Measurements from ENCODE around the gene TOM1. TPM values are rescaled to one million over a fixed set of nuclear protein-coding genes. Genes with fewer than 3 reads are reported as not detected.
A peak's percentile ranks its signal among the peaks of the same experiment; 100 is the strongest.

TOM1 gene
- total RNA-seq, 2 experiments from 2014 or later, result 211 to 219 TPM

- ChIA-PET POLR2A (interaction anchor here (4.4 kb wide), 1 partner anchor 28 kb away, joined by 50 read pairs; the partner anchor contains the start of gene TOM1), CTCF (interaction anchor here (1.5 kb wide), 1 partner anchor 48 kb away, joined by 3 read pairs; no protein-coding TSS in a partner anchor)
- DNase-seq (peak in 2 of 14 experiments; percentile 53 to 64), ATAC-seq (ENCODE audit: poor library complexity) (no peak)
- no peaks in the 10 kb centered on the region for H3K9me3 Mint-ChIP-seq
- Histone ChIP-seq H3K9me3 (ENCODE audit: control insufficient read depth in 1 of 2, insufficient read depth in 1 of 2, low read length in 2 of 2) (no peaks in the 10 kb centered on the region), H3K4me3 (ENCODE audit: low read length) (no peak overlapping the region), H3K27ac (ENCODE audit: low read depth in 1 of 2, low read length in 2 of 2) (no peak overlapping the region), H3K27me3 (ENCODE audit: control insufficient read depth in 1 of 2, insufficient read depth in 2 of 2, low read length in 2 of 2) (no peaks in the 10 kb centered on the region), H3K4me1 (ENCODE audit: insufficient read depth, low read length) (peaks cover 36% of the 10 kb centered on the region), H3K36me3 (ENCODE audit: insufficient read depth, low read length) (peaks cover 73% of the 10 kb centered on the region)
- intact Hi-C loops (cut with DNase I, micrococcal nuclease), result no loop called here
- no peak for TF ChIP-seq CTCF (IDR thresholded peaks at IDR 0.05)
- H3K4me1 Mint-ChIP-seq (ENCODE audit: low read depth), result peaks cover 26% of the 10 kb centered on the region
- H3K27me3 Mint-ChIP-seq, result no peaks in the 10 kb centered on the region
- no peak overlapping the region for H3K4me3 Mint-ChIP-seq
- no peak overlapping the region for H3K27ac Mint-ChIP-seq
- peaks cover 90% of the 10 kb centered on the region for H3K36me3 Mint-ChIP-seq (ENCODE audit: low read depth)
These were observed 28.8 kb downstream of the TOM1 start for GRCh38 chr22:35328472-35328885.

- Mint-ChIP-seq H3K4me3 (peak overlapping the region; percentile 55), H3K27me3 (no peaks in the 10 kb centered on the region), H3K4me1 (ENCODE audit: low read depth) (peaks cover 32% of the 10 kb centered on the region), H3K9me3 (no peaks in the 10 kb centered on the region), H3K36me3 (ENCODE audit: low read depth) (peaks cover 90% of the 10 kb centered on the region), H3K27ac (peak overlapping the region; percentile 70)
- ChIA-PET CTCF (interaction anchor here (0.6 to 1.9 kb wide), 4 partner anchors 23 to 47 kb away, joined by 3 to 6 read pairs (median 3); partner anchors contain the start of gene TOM1), POLR2A (interaction anchor here (0.6 to 4.4 kb wide), 4 partner anchors 19 to 698 kb away, joined by 4 to 50 read pairs (median 14); partner anchors contain the start of genes HMGXB4 and TOM1)
- no peak for TF ChIP-seq CTCF (IDR thresholded peaks at IDR 0.05)
- intact Hi-C loops (cut with DNase I, micrococcal nuclease), result no loop called here
- Histone ChIP-seq H3K27ac (ENCODE audit: low read depth in 1 of 2, low read length in 2 of 2) (no peak overlapping the region), H3K4me3 (ENCODE audit: low read length) (no peak overlapping the region), H3K36me3 (ENCODE audit: insufficient read depth, low read length) (peaks cover 73% of the 10 kb centered on the region), H3K4me1 (ENCODE audit: insufficient read depth, low read length) (peaks cover 45% of the 10 kb centered on the region), H3K9me3 (ENCODE audit: control insufficient read depth in 1 of 2, insufficient read depth in 1 of 2, low read length in 2 of 2) (no peaks in the 10 kb centered on the region), H3K27me3 (ENCODE audit: control insufficient read depth in 1 of 2, insufficient read depth in 2 of 2, low read length in 2 of 2) (no peaks in the 10 kb centered on the region)
- DNase-seq, result peak in 1 of 14 experiments; percentile 31
- ATAC-seq (ENCODE audit: poor library complexity), result no peak
These were observed 29.6 kb downstream of the TOM1 start for GRCh38 chr22:35329114-35329847.

- Histone ChIP-seq H3K9me3 (ENCODE audit: control insufficient read depth in 1 of 2, insufficient read depth in 1 of 2, low read length in 2 of 2) (no peaks in the 10 kb centered on the region), H3K4me1 (ENCODE audit: insufficient read depth, low read length) (peaks cover 55% of the 10 kb centered on the region), H3K4me3 (ENCODE audit: low read length) (no peak overlapping the region), H3K27ac (ENCODE audit: low read depth in 1 of 2, low read length in 2 of 2) (peak overlapping the region in 1 of 2 donors; percentile 64), H3K27me3 (ENCODE audit: control insufficient read depth in 1 of 2, insufficient read depth in 2 of 2, low read length in 2 of 2) (no peaks in the 10 kb centered on the region), H3K36me3 (ENCODE audit: insufficient read depth, low read length) (peaks cover 74% of the 10 kb centered on the region)
- DNase-seq (peak; percentile 23 to 83 (median 52)), ATAC-seq (ENCODE audit: poor library complexity) (peak; percentile 71)
- peak overlapping the region; percentile 86 for H3K27ac Mint-ChIP-seq
- H3K36me3 Mint-ChIP-seq (ENCODE audit: low read depth), result peaks cover 90% of the 10 kb centered on the region
- no peaks in the 10 kb centered on the region for H3K9me3 Mint-ChIP-seq
- intact Hi-C loops (cut with DNase I, micrococcal nuclease), result loop anchor here (2.0 to 5.0 kb wide), 2 partner anchors 32 to 33 kb away; partner anchors contain the start of gene TOM1 (in 2 of the 2)
- peaks cover 34% of the 10 kb centered on the region for H3K4me1 Mint-ChIP-seq (ENCODE audit: low read depth)
- TF ChIP-seq CTCF (IDR thresholded peaks at IDR 0.05), result no peak
- ChIA-PET CTCF (interaction anchor here (0.7 to 1.9 kb wide), 4 partner anchors 16 to 31 kb away, joined by 3 to 6 read pairs (median 4); partner anchors contain the start of gene TOM1), POLR2A (interaction anchor here (0.6 to 4.4 kb wide), 7 partner anchors 20 to 697 kb away, joined by 3 to 50 read pairs (median 8); partner anchors contain the start of genes APOL6, HMGXB4 and TOM1)
- H3K4me3 Mint-ChIP-seq, result peak overlapping the region; percentile 69
- no peaks in the 10 kb centered on the region for H3K27me3 Mint-ChIP-seq
These were observed 30.7 kb downstream of the TOM1 start for GRCh38 chr22:35330258-35330861.

Data from CD4-positive, alpha-beta T cell (primary cell).